ENCODE data around the gene POC1A.

GRCh38 chr3:52052831-52053306, 101.4 kb downstream of the POC1A start:
- TF ChIP-seq EZH2 (IDR thresholded peaks at IDR 0.05; ENCODE audit: low read depth) (no peak), CTCF (conservative IDR thresholded peaks at IDR 0.05) (no peak)

All from PC-9 (cell line).